Measurements from ENCODE around the gene ZNF740.
A peak's percentile ranks its signal among the peaks of the same experiment; 100 is the strongest.

Gene ZNF740

GRCh38 chr12:53193985-53194716, 13.6 kb downstream of the ZNF740 start:
- no peak for DNase-seq (ENCODE audit: low read depth)
- no peak for TF ChIP-seq CTCF (conservative IDR thresholded peaks at IDR 0.05; ENCODE audit: control insufficient read depth, insufficient read depth, low read depth, low read length)
- H3K4me3 ChIP-seq (ENCODE audit: control insufficient read depth, low read depth, low read length), result no peak overlapping the region

GRCh38 chr12:53194973-53195372, 14.5 kb downstream of the ZNF740 start:
- TF ChIP-seq CTCF (conservative IDR thresholded peaks at IDR 0.05; ENCODE audit: control insufficient read depth, insufficient read depth, low read depth, low read length), result no peak
- no peak overlapping the region for H3K4me3 ChIP-seq (ENCODE audit: control insufficient read depth, low read depth, low read length)
- DNase-seq (ENCODE audit: low read depth), result no peak

DNA sequence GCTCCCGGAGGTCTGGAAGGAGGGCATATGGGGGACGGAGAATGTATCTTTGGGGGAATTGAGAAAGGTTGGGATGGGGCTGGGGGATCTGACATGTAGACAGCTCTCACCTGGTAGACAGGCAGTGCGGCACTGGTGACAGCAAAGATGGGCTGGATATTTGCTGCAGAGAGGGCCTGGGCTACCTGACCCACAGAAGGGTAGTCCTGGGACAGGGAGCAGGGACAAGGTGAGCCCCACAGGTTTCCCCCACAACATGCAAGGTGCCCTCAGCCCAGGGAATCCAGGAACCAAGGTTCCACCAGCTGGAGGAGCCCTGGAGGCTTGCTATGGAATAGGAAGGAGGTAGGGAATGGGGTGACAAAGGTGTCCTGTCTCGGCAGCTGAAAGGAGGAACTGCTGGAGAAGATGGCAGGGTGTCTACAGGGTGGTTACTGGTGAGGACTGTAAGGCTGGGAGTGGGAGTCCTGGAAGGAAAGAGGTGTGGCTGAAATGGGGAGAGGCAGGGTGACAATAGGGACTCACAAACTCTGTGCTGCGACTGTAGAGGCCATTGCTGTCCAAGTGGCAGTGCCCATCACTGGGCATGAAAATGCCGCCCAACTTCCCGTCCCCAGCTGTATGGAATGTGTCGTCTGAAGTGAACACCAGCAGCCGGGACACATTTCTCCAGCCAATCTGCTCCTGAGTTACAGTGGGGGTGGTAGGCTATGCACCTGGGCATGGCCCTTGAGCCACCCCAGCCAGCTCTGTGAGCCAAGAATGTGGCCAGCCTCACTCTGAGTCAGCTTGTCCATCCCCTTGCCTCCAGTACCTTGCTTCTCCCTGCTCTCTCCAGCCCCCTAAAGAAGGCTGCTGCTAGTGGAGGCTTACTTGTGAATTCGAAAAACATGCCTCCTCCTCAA, 15.2 kb downstream of the ZNF740 start:
- DNase-seq (ENCODE audit: low read depth), result peak; percentile 10
- TF ChIP-seq CTCF (conservative IDR thresholded peaks at IDR 0.05; ENCODE audit: control insufficient read depth, insufficient read depth, low read depth, low read length), result no peak
- no peak overlapping the region for H3K4me3 ChIP-seq (ENCODE audit: control insufficient read depth, low read depth, low read length)

- no peak for DNase-seq (ENCODE audit: low read depth)
- no peak for TF ChIP-seq CTCF (conservative IDR thresholded peaks at IDR 0.05; ENCODE audit: control insufficient read depth, insufficient read depth, low read depth, low read length)
- H3K4me3 ChIP-seq (ENCODE audit: control insufficient read depth, low read depth, low read length), result no peak overlapping the region
Measured at GRCh38 chr12:53196486-53196885, 16.0 kb downstream of the ZNF740 start.

DNA sequence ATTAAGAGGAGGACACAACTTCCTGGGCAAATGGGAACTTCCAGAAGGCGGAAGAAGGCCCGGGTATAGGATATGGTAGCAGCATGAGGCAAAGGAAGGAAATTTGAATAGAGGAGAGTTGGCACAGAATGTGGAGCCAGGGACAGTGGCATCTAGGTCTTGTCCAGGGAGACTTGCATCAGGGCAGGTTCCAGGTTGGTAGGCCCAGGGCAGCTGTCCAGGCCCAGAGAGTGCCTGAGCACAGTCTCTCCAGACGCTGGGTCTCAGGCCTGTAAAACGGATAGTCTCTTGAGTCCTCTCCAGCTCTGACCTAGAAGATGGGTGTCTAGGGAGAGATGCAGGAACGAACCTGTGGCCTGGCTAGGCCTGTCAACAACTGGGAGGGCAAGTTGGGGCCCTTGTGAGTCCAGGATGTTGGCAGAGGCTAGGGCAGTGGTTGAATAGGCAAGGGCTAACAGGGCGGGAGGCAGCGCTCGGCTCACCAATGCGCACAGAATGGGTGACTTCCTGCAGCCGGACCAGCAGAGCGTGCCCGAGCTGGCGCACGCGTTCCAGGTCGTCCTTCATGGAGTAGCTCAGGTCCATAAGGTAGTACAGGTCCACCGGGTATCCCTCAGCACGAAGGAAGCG, 16.6 kb downstream of the ZNF740 start:
- H3K4me3 ChIP-seq (ENCODE audit: control insufficient read depth, low read depth, low read length), result no peak overlapping the region
- DNase-seq (ENCODE audit: low read depth), result no peak
- TF ChIP-seq CTCF (conservative IDR thresholded peaks at IDR 0.05; ENCODE audit: control insufficient read depth, insufficient read depth, low read depth, low read length), result no peak

- no peak for TF ChIP-seq CTCF (conservative IDR thresholded peaks at IDR 0.05; ENCODE audit: control insufficient read depth, insufficient read depth, low read depth, low read length)
- DNase-seq (ENCODE audit: low read depth), result no peak
- H3K4me3 ChIP-seq (ENCODE audit: control insufficient read depth, low read depth, low read length), result no peak overlapping the region
Measured at GRCh38 chr12:53198486-53199110, 18.1 kb downstream of the ZNF740 start.
